GM19467 (cell line): ENCODE data around the gene CHMP2B.
"Not testable (repeated sequence)": the region's sequence is repeated elsewhere in the genome, so short reads cannot be mapped to it uniquely, and the experiment has no call there.

Experiments used
- ATAC-seq: cut with Tn5 transposase; IDR thresholded peaks from one replicate; pipeline ENCODE4 v1.9.1; 2021; ENCODE audit warnings: mild to moderate bottlenecking, moderate library complexity; ENCODE audit not compliant: unreplicated experiment

CHMP2B gene

DNA sequence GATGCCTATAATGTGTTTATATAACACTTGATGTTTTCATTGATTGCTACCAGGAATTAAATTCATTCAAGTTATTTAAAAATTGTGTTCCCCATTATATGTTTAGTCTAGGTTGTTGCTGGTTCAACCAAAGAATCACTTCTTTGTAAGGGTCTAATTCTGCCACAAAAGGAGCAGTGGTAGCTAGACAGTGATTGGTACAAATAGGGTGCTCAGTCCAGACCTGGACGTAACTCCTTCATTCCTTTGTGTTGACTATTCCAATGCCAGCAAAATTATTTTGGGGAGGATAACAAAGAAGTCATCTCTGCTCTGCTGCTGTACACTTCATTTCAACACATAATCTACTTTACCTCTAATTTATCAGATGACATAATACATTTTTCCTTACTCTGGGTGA is 1.2 kb downstream of the CHMP2B start:
- ATAC-seq = no peak

DNA sequence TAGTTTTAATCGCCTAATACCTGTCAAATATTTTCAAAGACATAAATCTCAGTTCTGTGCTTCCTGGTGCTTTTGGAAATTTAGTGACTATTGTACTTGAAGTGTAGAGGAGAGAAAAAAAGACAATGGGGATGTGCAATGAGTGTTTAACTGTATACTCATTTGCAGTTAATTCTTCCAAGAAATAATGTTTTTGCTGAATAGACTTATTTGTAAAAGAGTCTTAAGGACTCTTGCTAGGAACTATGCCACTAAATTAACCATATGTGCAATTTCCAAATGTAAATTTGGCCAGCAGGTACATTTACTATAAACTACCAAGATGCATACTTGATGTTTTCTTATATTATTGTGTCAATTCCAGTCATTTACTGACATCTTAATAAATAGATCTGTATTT is 2.0 kb downstream of the CHMP2B start:
- ATAC-seq = no peak

DNA sequence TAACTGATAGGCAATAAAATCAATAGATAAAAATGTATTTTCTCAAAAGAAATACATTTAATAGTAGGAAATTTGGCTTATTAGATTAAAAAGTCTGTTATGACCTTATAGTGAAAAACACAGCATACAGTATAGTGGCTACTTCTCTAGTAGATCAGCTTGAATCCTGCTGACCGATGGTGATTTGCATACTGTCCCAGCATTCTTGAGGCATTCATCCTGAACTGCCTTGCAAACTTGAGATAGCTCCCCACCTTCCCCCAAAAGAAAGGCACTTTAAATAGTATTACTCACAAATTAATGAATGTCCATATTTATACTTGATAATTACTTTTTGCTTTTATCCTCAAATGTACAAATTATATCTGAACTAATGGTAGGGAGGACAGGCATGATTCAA is 6.7 kb downstream of the CHMP2B start:
- ATAC-seq = no peak

DNA sequence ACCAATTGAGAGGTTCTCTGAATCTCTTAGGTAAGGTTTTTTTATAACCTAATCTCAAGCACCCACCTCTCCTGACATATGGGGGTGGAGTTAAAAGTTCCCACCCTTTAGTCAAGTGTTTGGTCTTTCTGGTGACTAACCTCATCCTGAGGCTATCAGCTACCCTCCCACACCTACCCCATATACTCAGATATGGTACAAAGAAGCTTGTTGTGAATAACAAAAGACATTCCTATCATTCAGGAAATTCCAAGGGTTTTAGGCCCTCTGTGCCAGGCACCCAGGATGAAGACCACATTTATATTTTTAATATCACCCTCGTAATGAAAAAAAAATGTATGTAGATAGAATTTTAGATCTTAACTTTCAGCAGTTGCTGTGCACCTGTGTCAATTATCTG is 9.0 kb downstream of the CHMP2B start:
- ATAC-seq = no peak

DNA sequence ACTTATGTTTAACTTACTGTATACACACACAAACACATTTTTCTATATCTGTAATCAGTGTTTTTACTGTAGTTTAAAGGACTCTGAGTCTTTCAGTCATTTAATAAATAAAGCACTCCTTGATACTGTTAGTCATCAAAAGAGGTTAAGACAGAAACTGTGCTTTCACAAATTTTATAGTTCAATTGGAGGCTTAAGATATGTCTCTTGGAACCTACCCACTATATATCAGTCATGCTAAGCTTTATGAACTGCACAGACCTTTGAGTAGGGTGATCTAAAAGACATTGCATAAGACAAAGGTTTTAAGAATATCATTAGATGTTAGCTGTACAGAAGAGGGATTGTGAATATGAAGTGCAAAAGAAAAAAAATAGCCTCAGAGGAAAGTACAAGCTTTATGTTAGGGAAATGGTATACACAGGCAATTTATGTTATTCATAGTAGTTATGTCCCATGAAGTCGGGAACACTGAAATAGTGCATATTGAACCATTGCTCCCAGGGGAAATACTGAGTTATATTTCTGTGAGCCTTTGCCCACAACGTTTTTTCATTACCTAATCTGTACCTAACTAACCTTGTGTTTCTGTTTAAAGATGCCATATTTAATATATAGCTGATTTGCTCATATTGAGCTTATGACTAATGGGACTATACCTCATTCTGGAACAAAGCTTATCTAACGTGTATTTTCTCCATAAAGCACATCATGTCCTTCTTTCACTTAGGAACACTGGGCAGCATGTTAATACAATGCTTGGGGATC is 19.7 kb downstream of the CHMP2B start:
- ATAC-seq = no peak

DNA sequence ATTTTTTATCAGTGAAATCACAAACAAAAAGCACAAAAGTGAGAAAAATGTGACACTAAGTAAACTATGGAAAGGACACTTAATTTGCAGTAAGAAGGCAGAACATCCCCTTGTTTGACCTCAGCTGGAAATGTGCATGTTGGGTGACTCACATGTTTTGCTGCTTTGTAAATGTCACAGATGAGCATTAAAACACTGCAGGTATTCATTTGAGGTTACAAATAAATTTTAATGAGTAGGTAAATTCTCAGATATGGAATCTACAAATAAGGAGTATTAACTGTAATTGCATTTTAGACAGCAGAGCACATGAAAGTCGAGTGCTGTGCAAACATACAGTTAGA is 20.3 kb downstream of the CHMP2B start:
- no peak for ATAC-seq

DNA sequence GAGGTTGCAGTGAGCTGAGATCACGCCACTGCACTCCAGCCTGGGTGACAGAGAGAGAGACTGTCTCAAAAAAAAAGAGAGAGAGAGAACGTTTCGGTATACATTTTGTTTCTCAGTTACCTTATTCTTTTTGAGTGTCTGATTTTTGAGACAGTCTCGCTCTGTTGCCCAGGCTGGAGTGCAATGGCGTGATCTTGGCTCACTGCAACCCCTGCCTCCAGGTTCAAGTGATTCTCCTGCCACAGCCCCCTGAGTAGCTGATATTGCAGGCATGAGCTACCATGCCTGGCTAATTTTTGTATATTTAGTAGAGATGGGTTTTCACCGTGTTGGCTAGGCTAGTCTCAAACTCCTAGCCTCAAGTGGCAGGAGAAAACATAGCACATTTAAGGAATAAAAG is 21.1 kb downstream of the CHMP2B start:
- not testable (repeated sequence) for ATAC-seq

DNA sequence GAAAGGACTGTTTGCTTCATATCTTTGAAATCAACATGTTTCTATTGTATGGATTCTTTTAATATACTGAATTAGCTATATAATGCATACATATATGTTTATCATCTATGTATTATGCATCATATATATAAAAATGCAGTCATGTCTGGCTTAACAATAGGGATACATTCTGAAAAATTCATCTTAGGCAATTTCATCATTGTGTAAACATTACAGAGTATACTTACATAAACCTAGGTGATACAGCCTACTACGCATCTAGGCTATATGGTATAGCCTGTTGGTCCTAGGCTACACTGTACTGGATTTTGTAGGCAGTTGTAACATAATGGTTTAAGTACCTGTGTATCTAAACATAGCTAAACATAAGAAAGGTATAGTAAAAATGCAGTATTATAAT is 21.7 kb downstream of the CHMP2B start:
- ATAC-seq = no peak

DNA sequence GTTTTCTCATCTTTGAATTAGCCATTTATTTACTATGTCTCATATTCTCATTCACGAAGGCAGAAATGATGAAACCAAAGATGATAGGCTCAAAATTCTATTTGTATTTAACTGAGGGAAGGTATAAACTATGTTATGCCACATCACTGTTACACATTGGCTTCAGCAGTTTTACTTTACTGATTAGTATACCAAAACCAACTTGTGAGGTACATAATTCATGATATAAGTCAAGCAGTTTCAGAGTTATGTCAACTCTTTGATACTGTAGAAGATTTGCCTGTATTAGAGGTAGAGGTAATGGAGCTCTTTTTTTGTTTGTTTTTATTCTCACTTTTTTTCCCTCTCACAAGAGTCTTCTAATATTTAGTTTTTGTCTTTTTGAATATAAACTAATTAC is 22.9 kb downstream of the CHMP2B start:
- ATAC-seq = no peak

DNA sequence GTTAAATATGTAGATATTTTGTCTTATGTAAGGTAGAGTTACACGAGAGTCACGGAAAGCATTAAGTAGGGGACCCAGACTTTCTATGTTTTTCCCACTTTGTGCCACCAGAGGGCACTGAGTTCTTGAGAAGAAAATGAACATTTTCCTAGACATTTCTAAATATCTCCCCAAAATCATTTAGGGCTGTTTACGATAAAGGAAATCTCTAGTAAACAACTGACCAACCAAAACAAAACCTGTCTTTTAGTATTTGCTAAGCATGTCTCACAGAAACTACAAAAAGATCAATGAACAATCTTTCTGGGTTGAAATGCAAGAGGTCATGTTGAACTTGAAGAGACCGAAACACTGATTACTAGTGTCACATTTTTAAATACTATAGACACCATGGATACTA is 33.2 kb downstream of the CHMP2B start:
- ATAC-seq = peak; percentile 54

DNA sequence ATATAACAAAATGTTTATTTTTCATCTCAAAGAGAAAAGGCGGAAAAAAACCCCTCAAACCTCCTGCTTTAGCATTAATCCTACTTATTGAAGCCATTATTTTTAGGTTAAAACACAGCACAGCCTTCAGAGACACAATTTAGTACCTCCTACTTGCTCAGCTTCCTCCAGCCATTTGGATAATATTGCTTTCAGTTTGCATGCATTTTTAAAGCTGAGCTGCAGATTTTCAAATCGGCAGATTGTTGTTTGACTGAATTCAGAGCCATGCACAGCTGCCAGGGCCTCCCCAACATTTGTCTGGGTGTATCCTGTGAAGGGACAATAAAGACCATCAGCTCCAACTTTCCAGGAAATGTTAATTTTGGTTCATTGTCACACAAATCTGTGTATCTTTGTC is 34.8 kb downstream of the CHMP2B start:
- ATAC-seq = no peak

DNA sequence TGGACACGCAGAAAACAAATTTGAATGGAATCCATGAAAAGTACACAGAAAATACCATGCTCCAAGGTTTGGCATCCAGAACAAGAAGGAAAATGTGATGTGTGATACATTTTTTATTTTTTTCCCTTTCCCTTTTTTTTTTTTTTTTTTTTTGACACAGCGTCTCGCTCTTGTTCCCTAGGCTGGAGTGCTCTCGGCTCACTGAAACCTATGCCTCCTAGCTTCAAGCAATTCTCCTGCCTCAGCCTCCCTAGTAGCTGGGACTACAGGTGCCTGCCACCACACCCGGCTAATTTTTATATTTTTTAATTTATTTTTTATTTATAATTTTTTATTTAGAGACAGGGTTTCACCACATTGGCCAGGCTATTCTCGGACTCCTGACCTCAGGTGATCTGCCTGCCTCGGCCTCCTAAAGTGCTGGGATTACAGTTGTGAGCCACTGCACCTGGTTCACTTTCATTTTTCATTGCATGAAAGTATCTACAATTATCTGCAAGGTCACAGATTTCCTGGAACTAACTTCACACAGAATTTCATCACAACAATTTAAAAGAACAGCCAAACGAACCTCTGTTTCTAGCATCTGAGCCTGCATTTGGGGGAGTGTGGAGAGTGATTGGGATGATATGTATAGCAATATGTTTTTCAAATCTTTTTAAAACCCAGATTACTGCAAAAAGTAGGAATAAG is 41.0 kb downstream of the CHMP2B start:
- ATAC-seq = no peak

DNA sequence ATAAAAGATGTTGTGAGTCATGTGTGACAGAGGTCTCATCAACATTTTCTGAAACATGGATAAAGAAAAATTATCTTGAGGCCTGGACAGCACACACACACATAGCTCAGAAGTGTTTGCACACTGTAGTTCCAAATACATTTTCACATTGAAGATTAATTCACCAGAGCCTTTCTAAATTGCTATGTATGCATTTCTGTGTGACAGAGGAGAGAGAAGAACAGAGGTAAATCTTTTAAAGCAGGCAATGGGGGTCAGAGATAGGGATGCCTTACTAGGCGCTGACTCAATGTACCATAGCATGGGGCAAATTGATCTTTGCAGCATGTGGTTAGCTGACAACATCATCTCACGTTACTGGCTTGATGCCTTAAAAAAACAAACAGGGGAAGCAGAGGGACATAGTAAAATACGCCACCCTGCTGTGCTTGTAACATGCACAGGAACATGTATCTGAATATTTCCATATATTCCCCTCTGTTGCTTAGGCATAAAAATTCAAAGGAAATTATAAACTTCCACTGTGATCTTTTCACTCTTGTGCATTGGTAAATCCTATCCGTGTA is 41.6 kb downstream of the CHMP2B start:
- no peak for ATAC-seq

DNA sequence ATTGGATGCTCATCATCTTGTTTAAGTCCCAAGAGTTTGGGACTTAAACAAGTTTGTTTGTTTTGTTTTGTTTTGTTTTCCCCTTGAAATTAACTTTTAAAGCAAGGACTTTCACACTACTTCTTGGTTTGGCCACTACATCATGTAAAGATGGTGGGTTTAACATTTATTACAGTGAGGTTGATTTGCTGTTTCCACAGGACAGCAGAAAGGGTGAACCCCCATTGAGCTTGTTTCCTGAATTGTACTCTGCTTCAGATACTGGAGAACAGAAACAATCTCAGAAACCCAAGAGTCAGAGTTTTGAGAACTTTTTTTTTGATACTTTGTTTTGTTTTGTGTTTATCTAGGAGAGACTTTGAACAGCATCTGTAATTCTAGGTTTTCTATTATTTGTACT is 42.6 kb downstream of the CHMP2B start:
- ATAC-seq = no peak

DNA sequence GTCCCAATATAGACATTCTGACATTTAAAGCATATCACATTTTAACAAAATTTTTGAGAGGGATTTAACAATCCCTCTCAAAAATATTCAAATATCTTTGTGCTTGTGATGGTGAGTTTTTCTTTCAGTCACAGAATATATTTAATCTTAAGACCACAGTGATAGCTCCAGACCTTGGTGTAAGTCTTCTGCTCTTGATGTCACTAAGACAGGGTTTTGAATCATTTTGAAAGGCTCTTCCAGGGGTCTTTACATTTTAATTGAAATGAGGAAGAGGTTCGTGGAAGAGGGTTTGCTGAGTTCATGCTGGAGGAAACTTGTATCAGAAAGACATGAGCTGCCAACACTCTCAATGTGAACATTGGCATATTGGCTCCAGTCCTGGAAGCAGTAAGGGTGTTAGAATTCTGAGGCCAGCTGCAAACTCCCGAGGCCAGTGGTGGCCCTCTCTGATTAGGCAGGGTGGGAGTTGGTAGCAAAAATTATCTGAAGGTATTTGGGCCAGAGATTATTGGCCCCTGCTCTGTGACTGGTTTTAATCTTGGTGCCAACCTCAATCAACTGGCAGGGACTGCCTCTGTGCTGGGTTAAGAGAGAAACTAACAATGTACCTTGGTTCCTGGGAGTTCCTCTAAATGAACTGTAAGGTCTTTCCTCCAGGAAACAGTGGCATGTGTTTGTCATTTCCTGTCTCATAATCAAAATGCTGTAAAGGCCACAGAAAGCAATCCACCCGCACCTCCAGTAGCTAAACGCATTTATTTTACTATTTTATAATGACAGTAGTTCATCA is 44.0 kb downstream of the CHMP2B start:
- ATAC-seq = no peak

DNA sequence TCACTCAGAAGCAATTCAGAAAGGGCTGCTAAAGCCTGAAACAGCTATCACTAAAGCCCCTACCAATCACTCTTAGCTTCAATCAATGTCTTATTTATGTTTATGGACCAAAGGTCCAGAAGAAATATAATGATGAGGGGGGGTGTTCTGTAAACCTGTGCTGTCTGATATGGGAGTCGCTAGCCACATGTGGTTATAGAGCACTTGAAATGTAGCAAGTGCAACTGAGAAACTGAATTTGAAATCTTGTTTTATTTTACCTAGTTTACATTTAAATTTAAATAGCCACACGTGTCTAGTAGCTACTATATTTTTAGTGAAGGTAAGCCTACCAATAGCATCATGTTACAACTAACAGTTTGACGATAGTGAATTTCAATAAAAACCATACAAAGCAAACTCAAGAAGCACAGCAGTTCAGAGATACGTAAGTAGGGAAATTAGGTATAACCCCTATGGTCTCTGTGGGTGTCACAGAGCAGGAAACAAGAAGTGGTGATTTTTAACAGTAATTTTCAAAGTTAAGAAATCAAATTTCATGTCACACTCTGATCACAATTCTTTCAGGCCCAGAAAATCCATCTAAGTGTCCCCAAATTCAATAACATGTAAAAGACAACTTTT is 45.7 kb downstream of the CHMP2B start:
- no peak for ATAC-seq

DNA sequence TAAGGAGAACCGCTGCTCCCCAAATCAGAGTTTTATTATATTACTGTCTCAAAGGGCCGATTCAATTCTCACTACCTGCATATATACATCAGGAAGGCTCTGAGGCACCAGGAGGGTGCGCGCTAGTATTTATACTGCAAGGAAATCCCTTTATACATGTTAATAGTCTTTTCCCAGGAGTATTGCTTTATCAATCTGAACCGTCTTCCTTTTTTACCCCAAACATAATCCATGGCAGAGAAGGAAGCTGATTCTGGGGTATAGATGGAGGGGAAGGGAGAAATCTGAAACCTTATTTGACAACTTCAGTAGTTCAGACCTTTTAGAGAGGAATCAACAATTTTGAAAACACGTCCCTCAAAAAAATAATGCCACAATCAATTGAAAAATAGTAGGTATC is 49.4 kb downstream of the CHMP2B start, which contains the start of gene POU1F1:
POU1F1 (minus strand) TSS at position 101 of the 400 bp plus-strand sequence. CDS start 122 bp downstream, outside the sequence.
- no peak for ATAC-seq

DNA sequence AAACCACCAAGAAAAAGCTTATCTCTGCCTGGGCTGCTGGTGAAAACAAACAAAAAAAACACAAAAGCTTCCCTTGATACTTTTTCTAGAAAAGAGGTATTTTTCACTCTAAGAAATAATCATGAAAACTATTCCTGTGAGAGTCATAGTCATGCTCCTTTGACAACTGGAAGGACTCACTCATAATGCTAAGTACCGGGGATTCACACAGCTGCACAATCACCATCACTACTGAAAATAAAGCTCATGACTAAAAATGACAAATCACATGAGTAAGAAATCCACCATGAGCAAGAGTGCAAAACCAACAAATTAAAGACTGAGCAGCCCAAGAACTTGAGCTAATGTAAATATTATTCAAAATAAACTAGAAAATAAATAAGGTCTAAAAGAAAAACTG is 59.9 kb downstream of the CHMP2B start:
- no peak for ATAC-seq

DNA sequence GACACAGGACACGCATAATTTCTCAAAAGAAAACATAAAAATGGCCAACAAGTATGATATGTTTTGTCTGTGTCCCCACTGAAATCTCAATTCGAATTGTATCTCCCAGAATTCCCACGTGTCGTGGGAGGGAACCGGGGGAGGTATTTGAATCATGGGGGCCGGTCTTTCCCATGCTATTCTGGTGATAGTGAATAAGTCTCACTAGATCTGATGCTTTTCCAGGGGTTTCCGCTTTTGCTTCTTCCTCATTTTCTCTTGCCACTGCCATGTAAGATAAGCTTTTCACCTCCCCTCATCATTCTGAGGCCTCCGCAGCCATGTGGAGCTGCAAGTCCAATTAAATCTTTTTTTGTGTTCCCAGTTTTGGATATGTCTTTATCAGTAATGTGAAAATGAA is 61.3 kb downstream of the CHMP2B start:
- no peak for ATAC-seq

DNA sequence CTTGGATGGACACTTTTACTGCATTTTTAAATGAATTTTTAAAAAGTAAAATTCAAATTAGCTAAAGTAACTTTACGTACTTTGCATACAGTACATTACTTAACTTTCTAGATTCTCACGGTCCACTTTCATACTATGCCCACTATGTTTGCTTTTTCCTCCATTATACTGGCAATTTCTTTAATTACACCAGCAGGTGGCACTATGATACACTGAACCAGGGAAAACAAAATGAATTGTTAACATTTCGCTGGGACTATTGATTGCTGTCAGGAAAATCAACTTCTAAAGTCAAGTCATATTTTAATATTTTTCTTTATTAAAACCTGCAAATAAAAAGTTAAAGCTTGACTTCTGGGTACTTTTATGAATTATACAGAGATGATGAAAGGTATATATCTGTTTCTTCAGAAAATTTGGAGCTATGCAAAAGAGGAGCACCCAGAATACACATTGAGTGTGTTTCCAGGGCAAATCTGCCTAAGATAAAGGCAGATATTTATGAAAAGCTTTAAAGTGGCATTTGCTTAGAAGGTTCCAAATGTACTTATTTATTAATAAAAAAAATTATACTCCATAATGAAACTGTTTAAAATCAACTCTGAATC is 71.1 kb downstream of the CHMP2B start:
- peak; percentile 73 for ATAC-seq

DNA sequence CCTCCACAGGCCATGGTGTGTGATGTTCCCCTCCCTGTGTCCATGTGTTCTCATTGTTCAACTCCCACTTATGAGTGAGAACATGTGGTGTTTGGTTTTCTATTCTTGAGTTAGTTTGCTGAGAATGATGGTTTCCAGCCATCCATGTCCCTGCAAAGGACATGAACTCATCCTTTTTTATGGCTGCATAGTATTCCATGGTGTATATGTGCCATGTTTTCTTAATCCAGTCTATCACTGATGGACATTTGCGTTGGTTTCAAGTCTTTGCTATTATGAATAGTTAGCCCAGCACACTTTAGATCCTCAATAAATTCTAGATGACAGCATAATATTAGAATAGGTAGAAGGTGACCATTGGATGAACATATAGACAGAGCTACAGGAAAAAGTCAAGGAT is 77.9 kb downstream of the CHMP2B start:
- ATAC-seq = not testable (repeated sequence)
